ENCODE measurements around the gene CDC5L.

The CDC5L gene

DNA sequence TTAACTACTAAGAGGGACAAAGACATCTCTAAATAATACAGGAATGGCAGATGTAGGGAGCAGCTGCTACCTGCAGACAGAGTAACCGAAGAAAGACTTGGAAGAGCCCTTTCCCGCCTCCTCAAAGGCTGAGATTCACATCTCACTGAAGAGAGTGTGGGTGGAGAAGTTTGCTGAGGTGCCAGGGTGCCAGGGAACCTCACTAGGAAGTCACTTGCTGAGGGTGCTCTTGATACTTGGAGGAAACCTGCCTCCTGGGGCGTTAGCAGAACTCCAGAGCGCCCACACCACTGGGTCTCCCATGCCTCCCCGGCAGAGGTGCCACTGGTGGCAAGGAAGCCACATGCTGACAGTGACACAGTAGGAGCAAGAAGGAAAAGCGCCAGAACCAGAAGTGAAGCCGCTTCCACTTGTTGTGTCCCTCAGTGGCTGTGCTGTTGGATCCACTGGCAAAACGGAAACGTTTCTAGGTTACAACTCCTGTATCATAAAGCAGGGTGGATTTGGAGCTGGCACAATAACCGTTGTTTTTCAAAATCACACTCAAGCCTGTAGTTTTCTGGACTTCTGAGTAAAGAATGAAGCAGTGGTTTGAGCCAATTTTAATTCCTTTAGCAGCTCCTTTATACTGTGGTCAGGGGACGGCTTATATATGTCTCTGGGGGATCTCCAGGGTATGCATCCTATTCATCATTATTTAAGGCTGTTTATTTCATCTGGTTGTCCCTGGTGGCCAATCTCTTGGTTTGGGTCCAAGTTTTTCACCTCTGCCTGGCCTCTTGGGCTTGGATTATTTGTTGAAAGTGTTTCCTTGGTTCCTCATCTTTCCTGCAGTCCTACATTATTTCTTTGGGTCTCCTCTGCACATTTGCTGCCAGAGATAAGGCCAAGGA lies 64.5 kb downstream of the CDC5L start:
- in situ Hi-C loops (cut with HindIII; ENCODE audit: low sequenced_read_pairs), result no loop called here

DNA sequence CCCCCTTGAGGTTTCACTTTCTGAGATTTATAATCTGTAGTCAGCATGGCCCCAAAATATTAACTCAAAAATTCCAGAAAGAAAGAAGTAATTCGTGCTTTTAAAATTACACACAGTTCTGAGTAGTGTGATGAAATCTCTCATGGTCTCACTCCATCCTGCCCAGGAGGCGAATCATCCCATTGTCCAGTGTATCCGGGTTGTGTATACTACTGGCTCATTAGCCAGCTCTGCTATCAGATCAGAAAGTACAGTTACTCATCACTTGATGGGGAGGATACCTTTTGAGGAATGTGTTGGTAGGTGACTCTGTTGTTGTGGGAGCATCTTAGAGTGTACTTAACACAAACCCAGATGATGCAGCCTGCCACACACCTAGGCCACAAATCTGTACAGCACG lies 65.2 kb downstream of the CDC5L start:
- in situ Hi-C loops (cut with HindIII; ENCODE audit: low sequenced_read_pairs), result no loop called here

DNA sequence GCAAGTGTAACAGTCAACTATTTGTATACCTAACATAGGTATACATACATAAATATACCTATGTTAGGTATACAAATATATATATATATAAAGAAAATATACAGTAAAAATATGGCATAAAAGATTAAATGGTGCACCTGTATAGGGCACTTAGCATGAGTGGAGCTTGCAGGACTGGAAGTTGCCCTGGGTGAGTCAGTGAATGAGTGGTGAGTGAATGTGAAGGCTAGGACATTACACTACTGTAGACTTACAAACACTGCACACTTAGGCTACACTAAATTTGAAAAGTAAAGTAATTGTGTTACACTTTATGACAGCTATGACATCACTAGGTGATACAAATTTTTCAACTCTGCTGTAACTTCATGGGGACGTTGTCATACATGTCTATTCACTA lies 65.6 kb downstream of the CDC5L start:
- in situ Hi-C loops (cut with HindIII; ENCODE audit: low sequenced_read_pairs), result no loop called here

DNA sequence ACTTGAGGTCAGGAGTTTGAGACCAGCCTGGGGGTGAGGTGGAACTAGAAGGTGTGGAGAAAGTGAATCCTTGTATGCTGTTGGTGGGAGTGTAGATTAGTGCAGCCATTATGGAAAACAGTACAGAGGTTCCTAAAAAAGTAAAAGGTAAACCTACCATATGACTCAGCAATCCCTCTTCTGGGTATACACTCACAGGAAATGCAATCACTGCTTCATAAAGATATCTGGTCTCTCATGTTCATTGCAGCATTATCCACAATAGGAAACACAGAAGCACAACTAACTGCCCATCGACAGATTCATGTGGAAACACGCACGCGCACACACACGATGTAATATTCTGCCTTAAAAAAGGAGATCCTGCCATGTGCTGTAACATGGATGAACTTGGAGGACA lies 66.7 kb downstream of the CDC5L start:
- in situ Hi-C loops (cut with HindIII; ENCODE audit: low sequenced_read_pairs), result no loop called here

DNA sequence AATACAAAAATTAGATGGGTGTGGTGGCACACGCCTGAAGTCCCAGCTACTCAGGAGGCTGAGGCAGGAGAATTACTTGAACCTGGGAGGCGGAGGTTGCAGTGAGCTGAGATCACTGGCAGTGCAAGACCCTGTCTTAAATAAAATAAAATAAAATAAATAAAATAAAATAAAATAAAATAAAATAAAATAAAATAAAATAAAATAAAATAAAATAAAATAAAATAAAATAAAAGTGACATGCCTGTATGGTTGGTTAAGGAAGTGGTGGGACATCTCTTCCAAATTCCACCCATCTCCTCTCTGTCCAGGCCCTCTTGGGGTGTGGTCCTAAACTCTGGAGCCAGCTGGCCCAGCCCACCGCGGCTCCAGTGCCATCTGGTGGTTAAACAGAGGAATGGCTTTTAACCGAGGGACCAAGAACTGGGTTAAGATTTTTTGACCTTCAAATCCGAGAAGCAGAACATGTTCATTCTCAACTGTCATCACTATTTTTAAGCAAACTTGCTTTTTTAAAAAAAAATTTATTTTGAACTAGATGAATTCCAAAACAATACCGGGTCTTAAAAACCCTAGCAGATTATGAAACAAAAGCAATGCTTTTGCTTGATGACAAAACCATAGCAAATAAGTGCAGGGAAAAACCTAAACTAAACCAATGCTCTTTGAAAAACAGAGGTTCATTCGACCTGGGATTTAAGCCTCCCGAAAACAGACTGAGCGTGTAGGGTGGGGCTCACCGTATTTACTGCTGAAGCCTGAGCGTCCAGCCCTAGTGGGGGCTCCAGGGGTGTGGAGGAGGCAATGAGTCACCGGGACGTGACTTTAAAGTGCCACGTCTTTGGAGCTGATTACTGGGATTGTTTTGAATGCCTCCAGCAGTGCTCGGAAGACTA lies 68.8 kb downstream of the CDC5L start:
- in situ Hi-C loops (cut with HindIII; ENCODE audit: low sequenced_read_pairs), result no loop called here

DNA sequence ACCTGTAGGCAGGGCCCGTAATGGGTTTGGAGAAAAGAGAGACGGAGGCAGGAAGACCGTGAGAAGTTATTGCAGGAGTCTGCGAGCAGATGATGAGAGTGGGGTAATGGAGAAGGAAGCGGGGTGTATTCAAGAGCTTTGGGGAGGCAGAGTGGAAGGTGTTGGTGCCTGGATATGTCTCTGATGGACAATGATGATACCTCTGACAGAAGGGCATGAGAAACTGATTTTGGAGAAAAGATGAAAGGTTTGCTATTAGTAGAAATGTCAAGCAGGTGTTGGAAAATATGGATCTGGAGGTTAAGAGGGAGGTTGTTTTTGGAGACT lies 69.4 kb downstream of the CDC5L start:
- in situ Hi-C loops (cut with HindIII; ENCODE audit: low sequenced_read_pairs), result no loop called here

DNA sequence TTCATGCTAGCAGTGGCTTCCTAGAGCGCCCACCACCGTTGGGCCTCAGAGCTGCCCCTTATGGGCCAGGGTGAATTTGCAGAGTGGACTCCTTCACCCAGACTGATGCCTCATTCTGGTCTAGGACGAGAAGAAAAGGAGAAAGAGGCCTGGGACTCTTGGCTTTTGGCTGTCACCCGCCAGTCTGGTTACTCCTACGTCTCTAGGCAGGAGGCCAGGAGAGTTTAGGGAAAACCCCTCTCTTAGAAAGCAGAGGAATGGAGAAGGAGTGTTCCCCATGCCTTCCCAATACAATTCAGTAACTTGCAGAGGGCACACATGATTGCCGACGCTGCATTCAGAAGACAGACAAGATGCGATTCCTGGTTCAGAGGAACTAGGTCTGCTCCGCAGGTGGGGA lies 70.1 kb downstream of the CDC5L start:
- in situ Hi-C loops (cut with HindIII; ENCODE audit: low sequenced_read_pairs), result no loop called here

DNA sequence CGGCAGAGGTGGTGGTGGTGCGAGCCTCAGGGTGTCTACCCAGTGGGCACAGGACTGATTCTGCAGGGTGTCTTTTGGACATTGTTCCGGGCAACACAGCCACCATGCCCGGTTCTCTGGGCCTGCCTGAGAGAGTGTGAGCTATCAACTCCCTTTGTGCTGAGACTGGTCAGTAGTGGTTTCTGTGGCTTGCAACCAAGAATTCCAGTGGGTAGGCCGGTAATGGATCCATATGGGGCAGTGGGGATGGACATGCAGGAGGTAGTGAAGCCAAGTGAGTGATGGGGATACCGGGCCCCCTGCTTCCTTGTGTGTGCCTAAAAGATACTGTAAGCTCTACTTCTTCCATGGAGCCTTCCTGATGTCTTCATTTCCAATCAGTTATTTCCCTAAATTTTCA lies 71.0 kb downstream of the CDC5L start:
- in situ Hi-C loops (cut with HindIII; ENCODE audit: low sequenced_read_pairs), result no loop called here

DNA sequence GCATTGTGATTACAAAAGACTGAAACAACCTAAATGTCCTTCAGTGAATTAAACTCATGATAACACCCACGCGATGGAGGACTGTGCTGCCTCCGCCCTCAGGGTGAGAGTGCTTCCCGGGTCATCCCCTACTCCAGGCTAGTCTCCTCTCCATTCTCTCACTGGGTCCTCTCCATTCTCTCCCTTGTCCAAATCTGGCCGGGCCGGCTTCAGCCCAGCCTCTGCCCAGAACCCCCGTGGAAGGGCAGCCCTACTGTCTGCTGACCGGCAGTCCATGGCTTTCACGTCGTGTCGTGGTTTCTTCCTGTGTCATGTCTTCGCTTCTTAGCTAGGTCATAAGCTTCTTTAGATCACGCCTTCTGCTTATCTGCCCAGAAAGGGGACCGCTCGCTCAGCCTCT lies 74.8 kb downstream of the CDC5L start:
- in situ Hi-C loops (cut with HindIII; ENCODE audit: low sequenced_read_pairs), result no loop called here

DNA sequence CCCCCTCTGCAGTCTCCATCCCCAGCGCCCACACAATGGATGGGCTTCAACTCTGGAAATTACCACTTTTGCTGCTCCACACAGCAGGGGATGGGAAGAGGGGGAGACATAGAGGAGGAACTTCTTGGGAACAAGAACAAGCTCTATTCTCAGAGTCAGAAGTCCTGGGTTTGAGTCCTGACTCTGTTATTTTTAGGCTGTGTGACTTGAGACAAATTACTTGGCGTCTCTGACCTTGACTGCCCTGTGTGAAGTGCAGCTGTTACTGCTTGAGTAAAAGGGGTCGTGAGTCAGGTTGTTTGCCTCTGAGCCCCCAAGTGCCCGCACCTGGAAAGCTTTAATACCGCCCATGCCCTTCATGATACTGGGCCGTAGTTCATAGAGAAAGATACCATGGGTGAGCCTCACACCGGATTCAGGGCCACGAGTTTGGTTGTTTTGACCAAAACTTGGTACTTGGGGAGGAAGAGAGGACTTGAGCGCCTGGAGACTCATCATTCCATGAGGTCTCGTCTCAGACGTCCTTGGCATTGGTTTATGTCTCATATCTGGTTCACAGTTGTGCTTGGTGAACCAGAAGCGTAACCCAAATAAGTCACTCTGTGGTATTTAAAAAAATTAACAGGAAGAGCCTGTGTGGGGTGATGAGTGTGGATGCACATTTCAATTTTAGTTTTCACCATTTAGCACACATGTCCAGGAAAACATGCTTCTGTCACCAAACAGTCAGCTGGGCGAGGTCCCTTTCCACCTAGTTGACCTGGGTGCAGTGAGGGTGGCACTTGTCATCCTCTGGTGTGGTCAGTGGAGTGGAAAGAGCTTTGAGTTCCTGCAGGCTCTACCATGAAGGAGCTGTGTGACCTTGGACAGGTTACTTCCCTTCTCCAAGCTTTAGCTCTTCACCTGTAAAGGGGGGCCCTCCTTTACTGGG lies 75.6 kb downstream of the CDC5L start:
- in situ Hi-C loops (cut with HindIII; ENCODE audit: low sequenced_read_pairs), result no loop called here

DNA sequence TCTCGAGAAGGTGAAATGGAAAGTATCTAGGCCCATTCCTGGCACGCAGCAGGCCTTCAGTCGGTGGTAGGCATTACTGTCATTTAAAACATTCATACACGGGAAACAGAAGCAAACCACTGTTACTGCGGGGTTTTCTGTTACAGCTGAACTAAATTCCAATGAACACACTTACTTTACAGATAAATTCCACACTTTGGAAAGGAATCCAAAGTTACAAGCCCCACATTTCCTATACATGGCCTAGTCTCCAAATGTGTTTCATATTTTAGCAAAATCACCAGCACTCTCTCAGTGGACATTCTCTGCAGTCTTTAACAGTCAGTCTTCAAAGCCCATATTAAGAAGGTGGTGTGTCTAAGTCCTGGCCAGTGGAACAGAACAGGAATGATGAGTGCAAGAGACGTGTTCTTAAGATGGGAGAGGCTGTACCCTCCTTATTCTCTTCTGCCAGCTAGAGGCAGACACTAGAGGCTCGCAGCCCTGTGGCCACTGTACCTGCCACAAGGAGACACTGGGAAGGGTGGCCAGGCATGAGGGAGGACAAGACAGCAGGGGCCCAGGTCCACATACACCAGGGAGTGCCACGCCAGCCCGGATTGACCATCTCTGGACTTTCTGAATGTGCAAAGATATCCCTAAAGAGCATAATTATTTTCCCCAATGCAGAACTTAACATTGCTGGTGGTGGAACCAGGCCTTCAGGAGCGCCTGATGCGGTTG lies 76.4 kb downstream of the CDC5L start:
- in situ Hi-C loops (cut with HindIII; ENCODE audit: low sequenced_read_pairs), result no loop called here

DNA sequence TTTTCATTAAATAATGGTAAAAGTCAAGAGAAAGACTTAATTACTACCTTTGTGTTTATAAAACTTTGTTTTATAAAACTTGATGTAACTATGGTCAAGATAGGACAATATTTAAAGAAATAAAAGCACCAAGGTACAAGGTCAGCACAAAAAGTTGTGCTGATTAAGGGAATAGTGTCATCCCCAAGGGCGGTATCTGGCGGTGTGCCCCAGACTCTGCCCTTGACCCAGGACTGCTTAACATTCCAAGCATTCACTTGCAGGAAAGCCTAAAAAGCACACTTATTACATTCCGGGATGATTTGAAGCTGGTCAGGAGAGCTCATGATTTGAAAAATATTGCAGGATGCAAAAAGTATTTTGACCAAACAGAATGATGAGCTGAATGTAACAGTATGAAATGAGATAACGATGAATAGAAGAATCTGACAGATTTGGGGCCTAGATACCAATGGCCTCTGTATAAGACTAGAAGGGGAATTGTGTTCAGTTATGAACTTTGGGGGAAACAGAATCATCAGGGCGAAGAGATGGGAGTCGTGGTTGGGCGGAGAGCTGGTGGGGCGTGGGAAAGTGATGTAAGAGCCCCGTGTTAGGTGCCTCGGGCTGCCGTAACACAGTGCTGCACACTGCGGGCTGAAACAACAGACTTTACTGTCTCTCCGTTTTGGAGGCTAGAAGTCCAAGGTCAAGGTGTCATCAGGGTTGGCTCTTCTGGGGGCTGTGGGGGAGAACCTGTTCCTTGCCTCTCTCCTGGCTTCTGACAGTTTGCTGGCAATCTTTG lies 77.2 kb downstream of the CDC5L start:
- in situ Hi-C loops (cut with HindIII; ENCODE audit: low sequenced_read_pairs), result no loop called here

DNA sequence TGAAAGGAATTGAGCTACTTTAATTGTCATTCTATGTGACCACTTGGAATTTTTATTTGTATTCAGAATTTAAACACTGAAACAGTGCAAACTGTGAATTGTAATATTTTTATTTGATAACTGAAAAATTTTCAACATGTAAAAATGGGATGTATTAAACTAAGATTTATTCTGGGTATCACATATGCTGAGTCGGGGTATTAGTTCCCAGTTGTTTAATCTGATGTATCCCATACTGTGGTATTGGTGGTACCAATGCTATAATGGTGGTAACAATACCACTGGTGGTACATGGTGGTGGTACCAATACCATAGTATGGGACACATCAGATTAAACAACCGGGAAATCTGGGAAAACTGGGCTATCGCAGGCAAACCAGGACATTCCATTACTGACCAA lies 79.4 kb downstream of the CDC5L start:
- in situ Hi-C loops (cut with HindIII; ENCODE audit: low sequenced_read_pairs), result no loop called here

DNA sequence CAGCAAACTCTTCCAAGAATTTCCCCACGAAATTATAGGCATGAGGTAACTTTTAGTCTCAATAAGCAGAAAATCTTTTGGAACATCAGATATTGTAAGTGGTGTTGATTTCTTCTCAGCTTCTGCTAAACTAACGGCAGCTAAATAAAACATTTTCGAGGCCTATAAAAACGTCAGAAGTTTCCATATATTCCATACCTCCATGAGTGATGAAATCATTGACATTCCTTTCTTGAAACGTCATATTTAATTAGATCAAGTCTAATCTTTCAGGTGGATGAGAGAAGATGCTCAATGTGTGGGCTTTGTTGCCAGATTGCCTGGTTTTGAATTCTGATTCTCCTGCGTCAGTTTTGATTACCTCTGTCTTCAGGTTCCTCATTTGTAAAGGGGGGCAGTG lies 81.3 kb downstream of the CDC5L start:
- in situ Hi-C loops (cut with HindIII; ENCODE audit: low sequenced_read_pairs), result no loop called here

DNA sequence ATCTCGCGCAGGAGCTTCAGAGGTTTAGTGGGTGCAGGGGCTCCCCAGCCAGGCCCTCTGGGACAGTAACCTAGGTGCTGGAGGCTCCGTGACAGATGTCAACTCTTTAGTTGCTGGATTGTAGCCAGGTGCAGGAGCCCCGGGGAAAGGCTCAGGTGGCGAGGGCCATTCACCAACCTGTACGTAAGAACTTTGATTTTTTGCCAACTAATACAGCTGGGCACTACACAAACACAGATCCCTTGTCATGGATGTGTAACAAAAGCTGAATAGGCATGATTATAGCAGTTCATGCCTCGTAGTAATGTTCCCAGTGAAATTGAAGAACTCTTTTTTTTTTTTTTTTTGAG lies 82.6 kb downstream of the CDC5L start:
- in situ Hi-C loops (cut with HindIII; ENCODE audit: low sequenced_read_pairs), result no loop called here

DNA sequence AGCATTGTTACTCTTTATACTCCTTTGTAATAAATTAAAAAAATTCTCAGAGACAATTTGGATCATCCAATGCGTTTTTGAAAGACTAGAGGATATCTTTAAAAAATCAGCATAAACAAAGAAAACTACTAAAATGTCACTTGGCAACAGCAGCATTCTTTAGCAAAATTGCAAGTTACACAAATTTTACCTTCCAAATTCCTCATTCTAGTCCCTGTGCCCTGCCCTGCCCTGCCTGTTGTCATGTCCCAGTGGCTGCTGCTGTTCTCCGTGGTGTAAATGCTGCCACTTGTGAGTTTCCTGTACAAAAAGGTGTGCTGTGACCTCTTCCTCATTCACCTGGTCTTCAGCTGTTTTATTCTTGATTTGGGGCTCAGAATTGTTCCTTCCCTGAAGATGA lies 83.2 kb downstream of the CDC5L start:
- in situ Hi-C loops (cut with HindIII; ENCODE audit: low sequenced_read_pairs), result no loop called here

DNA sequence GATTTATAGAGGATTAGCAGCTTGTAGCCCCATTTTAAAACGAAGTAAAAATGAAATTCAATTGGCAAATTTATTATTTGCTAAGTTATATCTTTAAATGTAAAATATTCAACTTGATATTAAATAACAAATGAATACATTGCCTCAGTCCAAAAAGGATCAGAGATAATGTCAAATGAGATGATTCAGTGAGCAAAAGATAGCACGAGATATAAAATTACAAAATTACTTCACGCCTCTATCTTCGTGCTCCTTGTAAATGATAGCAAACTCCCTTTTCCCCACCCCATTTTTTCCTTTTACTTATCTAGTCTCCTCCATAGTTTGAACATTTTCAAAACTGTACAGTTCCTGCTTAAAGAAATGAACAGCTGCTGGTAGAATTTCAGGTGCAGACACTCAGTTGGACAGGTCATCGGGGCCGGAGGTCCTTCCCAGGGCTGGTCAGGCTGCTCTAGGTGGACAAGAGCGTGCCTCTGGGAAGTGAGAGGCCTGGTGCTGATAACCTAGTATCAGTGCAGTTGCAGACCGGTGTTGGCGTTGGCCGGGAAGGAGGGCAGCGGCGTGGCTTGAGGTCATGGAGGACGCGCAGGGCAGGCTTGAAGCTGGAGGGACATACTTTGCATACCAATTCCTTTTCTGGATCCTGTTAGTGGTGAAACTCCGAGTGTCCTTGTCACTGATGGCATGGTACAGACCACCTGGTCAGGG lies 83.9 kb downstream of the CDC5L start:
- in situ Hi-C loops (cut with HindIII; ENCODE audit: low sequenced_read_pairs), result no loop called here

DNA sequence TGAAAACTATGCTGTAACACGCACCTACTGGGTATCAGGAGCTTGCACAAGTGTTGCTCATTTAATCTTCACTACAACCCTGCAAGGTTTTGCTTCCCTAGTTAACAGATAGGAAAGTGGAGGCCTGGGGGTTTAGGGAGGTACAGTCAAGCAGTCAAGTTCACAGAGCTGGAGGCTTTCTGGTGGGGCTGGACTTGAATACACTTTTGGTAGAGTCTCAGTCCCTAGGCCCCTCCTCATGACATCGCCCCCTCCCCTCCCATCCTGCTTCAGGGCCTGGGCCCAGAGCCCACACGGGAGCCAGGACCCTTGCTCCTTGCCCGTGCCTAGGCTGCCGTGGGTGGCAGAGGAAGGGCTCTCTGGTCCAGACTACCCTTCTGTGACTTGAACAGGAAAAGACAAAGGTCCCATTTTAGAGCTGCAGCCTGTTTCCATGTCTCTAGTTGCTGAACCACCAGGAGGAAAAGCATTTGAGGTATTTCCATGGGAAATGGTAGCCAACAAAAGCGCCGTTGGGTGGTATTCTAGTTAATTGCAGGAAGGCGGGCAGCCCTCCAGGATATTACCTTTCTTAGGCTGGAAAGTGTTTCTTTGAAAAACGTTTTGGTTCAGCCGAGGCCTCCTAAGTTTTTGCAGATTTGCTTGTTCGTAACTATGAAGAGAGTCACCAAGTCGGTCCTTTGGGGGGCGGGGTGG lies 84.9 kb downstream of the CDC5L start:
- in situ Hi-C loops (cut with HindIII; ENCODE audit: low sequenced_read_pairs), result no loop called here

All from DLD1 (cell line).